Kidney epithelial cell (primary cell): ENCODE data around the gene SLC5A10. TPM values are rescaled to one million over a fixed set of nuclear protein-coding genes. Genes with fewer than 3 reads are reported as not detected.
A peak's percentile ranks its signal among the peaks of the same experiment; 100 is the strongest.

Experiments used
- DNase-seq: peaks from one replicate; pipeline ENCODE4 v3.0.0-alpha.2; 2010; ENCODE audit warnings: low read depth
- H3K27me3 ChIP-seq: 2 replicates; pipeline ENCODE4 v1.6.0; 2011; ENCODE audit warnings: low read length; ENCODE audit not compliant: control insufficient read depth, insufficient read depth
- H3K36me3 ChIP-seq: 2 replicates; pipeline ENCODE4 v1.5.1; 2011; ENCODE audit warnings: low read length; ENCODE audit not compliant: control insufficient read depth, insufficient read depth
- H3K4me3 ChIP-seq: 2 replicates; pipeline ENCODE4 v1.5.1; 2011; ENCODE audit warnings: low read depth, mild to moderate bottlenecking, control low read depth, low read length
- CTCF ChIP-seq: IDR thresholded peaks from 2 replicates; pipeline ENCODE4 v1.5.1; 2011; ENCODE audit warnings: mild to moderate bottlenecking, moderate library complexity, low read length, control low read depth, inconsistent platforms; ENCODE audit not compliant: insufficient read depth, poor library complexity, severe bottlenecking
- total RNA-seq: library from RNA; depleted of rRNA; stranded (reverse); fragments of >200 nt; gene quantifications from 2 replicates; pipeline ENCODE4 v1.2.3, GENCODE V29; 2015

SLC5A10 gene
- total RNA-seq, 1 donor from 2014 or later: not detected

GRCh38 chr17:19003543-19004420 is 51.8 kb downstream of the SLC5A10 start:
- no peak for TF ChIP-seq CTCF

GRCh38 chr17:19004421-19005136 is 52.6 kb downstream of the SLC5A10 start, which contains the start of gene FAM83G:
Gene FAM83G (minus strand): TSS chr17:19004764. CDS start chr17:19004041, 723 bp downstream.
- no peak for TF ChIP-seq CTCF
- peak within 1 kb of the TSS; percentile 63 for H3K4me3 ChIP-seq
- no peak for DNase-seq
- no peaks in the 10 kb centered on the region for H3K36me3 ChIP-seq
- no peaks in the 10 kb centered on the region for H3K27me3 ChIP-seq

More at GRCh38 chr17:19003543-19004420, 51.8 kb downstream of the SLC5A10 start:
- Histone ChIP-seq H3K4me3 (peak overlapping the region; percentile 63), H3K36me3 (no peaks in the 10 kb centered on the region), H3K27me3 (no peaks in the 10 kb centered on the region)
- DNase-seq: no peak

GRCh38 chr17:19005137-19005773 is 53.3 kb downstream of the SLC5A10 start:
- no peaks in the 10 kb centered on the region for H3K36me3 ChIP-seq
- H3K4me3 ChIP-seq: peak overlapping the region; percentile 63
- no peak for TF ChIP-seq CTCF
- no peak for DNase-seq
- no peaks in the 10 kb centered on the region for H3K27me3 ChIP-seq

GRCh38 chr17:19005789-19006430 is 53.9 kb downstream of the SLC5A10 start:
- no peak overlapping the region for H3K4me3 ChIP-seq
- DNase-seq: no peak
- H3K36me3 ChIP-seq: no peaks in the 10 kb centered on the region
- no peaks in the 10 kb centered on the region for H3K27me3 ChIP-seq
- no peak for TF ChIP-seq CTCF

- DNase-seq: no peak
- no peaks in the 10 kb centered on the region for H3K36me3 ChIP-seq
- H3K4me3 ChIP-seq: no peak overlapping the region
- no peaks in the 10 kb centered on the region for H3K27me3 ChIP-seq
- no peak for TF ChIP-seq CTCF
Observed at GRCh38 chr17:19006698-19007097, 54.7 kb downstream of the SLC5A10 start.
